WERI-Rb-1 (cell line): ENCODE measurements around the gene USP15.

ENCODE experiments used
- DNase-seq: peaks from one replicate; pipeline ENCODE4 v3.0.0-alpha.2; 2020
- H3K27ac ChIP-seq: fragments of 250-450 bp; sonication (Bioruptor Pico); 2 replicates; pipeline ENCODE4 v1.5.1; 2020; ENCODE audit warnings: mild to moderate bottlenecking, moderate library complexity
- H3K27me3 ChIP-seq: fragments of 250-450 bp; sonication (Bioruptor Pico); 2 replicates; pipeline ENCODE4 v1.5.1; 2021; ENCODE audit warnings: mild to moderate bottlenecking, low read depth, moderate library complexity; ENCODE audit not compliant: insufficient read depth, severe bottlenecking
- H3K36me3 ChIP-seq: fragments of 250-450 bp; sonication (Bioruptor Pico); 2 replicates; pipeline ENCODE4 v1.5.1; 2020; ENCODE audit warnings: mild to moderate bottlenecking, moderate library complexity
- H3K4me3 ChIP-seq: 2 replicates; pipeline ENCODE4 v1.5.1; 2011; ENCODE audit warnings: low read depth, mild to moderate bottlenecking, control low read depth, low read length
- H3K9me3 ChIP-seq: fragments of 250-450 bp; sonication (Bioruptor Pico); 2 replicates; pipeline ENCODE4 v1.5.1; 2021; ENCODE audit warnings: mild to moderate bottlenecking, moderate library complexity; ENCODE audit not compliant: severe bottlenecking
- TF ChIP-seq, protein P1 (sequence below): IDR thresholded peaks from 2 replicates; pipeline ENCODE4 v1.5.1; 2011; ENCODE audit warnings: low read depth, mild to moderate bottlenecking, control low read depth, inconsistent platforms, low read length

USP15 gene

DNA sequence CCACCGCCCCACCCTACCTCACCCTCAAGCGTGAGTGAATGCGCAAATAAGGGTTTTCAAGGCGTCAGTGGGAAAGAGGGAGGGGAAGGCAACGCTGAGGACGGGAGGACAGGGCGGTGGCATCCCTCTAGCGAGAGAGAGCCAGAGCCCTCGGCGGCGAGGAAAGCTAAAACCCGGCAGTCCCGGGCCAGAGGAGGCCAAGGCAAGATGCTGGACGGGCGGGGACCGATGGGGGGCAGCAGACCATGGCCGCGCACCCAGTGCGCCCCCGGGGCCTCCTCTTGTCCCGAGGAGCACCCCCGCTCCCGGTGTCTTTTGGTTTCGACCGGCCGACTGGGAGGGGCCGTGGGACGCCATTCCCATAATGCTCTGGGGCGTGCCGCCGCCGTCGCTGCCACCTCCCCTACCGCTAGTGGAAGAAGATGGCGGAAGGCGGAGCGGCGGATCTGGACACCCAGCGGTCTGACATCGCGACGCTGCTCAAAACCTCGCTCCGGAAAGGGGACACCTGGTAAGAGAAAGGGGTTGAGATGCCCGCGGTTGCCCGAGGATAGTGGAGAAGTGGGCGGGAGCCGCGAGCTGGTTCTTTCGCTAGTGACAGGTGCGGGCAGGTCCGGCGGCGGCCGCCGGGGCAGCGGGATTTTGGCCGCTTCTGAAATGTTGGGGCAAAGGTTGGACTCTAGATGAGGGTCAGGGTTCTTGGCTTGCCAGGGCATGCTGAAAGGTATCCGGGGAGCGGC, at the start of gene USP15:
Gene USP15, plus strand, starts transcription at position 412 of the 740 bp plus-strand sequence. Its CDS starts 11 bp downstream, at position 423.
- H3K4me3 ChIP-seq = peak within 1 kb of the TSS; percentile 80
- H3K27me3 ChIP-seq = no peaks in the 10 kb centered on the region
- TF ChIP-seq, protein P1, sequence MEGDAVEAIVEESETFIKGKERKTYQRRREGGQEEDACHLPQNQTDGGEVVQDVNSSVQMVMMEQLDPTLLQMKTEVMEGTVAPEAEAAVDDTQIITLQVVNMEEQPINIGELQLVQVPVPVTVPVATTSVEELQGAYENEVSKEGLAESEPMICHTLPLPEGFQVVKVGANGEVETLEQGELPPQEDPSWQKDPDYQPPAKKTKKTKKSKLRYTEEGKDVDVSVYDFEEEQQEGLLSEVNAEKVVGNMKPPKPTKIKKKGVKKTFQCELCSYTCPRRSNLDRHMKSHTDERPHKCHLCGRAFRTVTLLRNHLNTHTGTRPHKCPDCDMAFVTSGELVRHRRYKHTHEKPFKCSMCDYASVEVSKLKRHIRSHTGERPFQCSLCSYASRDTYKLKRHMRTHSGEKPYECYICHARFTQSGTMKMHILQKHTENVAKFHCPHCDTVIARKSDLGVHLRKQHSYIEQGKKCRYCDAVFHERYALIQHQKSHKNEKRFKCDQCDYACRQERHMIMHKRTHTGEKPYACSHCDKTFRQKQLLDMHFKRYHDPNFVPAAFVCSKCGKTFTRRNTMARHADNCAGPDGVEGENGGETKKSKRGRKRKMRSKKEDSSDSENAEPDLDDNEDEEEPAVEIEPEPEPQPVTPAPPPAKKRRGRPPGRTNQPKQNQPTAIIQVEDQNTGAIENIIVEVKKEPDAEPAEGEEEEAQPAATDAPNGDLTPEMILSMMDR = peak; percentile 84

GRCh38 chr12:62210422-62210821, 49.8 kb upstream of the USP15 start:
- DNase-seq = peak; percentile 59
- TF ChIP-seq, protein P1 = peak; percentile 63
- no peaks in the 10 kb centered on the region for H3K36me3 ChIP-seq
- peak overlapping the region; percentile 32 for H3K4me3 ChIP-seq
- H3K9me3 ChIP-seq = no peaks in the 10 kb centered on the region
- no peak overlapping the region for H3K27ac ChIP-seq
- H3K27me3 ChIP-seq = no peaks in the 10 kb centered on the region

More for the DNA sequence above, at the start of gene USP15:
- H3K27ac ChIP-seq = peak within 1 kb of the TSS; percentile 86
- H3K9me3 ChIP-seq = no peaks in the 10 kb centered on the region
- peak; percentile 98 for DNase-seq
- peaks cover 4% of the 10 kb centered on the region; the same call in 1 of the 2 replicates for H3K36me3 ChIP-seq

DNA sequence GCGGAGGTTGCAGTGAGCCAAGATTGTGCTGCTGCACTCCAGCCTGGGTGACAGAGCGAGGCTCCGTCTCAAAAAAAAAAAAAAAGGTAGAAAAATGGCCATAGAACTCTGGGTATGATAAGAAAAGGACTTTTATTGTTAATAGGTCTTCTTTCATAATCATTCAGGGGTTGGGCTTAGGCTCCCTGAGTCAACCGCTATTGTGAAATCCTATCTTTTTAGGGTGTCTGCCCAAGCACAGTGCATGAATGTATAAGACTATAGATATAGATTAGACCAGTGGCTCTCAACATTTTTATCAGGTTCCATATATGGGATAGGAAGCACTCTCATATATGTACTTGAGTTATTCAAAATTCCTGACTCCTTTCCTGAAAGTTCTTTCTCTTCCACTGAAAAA, 48.7 kb upstream of the USP15 start:
- no peaks in the 10 kb centered on the region for H3K27me3 ChIP-seq
- no peak for DNase-seq
- TF ChIP-seq, protein P1 = no peak
- no peak overlapping the region for H3K4me3 ChIP-seq
- H3K27ac ChIP-seq = no peak overlapping the region
- no peaks in the 10 kb centered on the region for H3K36me3 ChIP-seq
- H3K9me3 ChIP-seq = no peaks in the 10 kb centered on the region

- H3K4me3 ChIP-seq = no peak overlapping the region
- TF ChIP-seq, protein P1 = no peak
- H3K27me3 ChIP-seq = no peaks in the 10 kb centered on the region
- no peaks in the 10 kb centered on the region for H3K36me3 ChIP-seq
- no peak overlapping the region for H3K27ac ChIP-seq
- no peaks in the 10 kb centered on the region for H3K9me3 ChIP-seq
- no peak for DNase-seq
These were observed 45.4 kb upstream of the USP15 start for GRCh38 chr12:62214846-62215245.

- no peak for DNase-seq
- TF ChIP-seq, protein P1 = no peak
- no peaks in the 10 kb centered on the region for H3K9me3 ChIP-seq
- H3K4me3 ChIP-seq = no peak overlapping the region
- no peak overlapping the region for H3K27ac ChIP-seq
- H3K27me3 ChIP-seq = no peaks in the 10 kb centered on the region
- H3K36me3 ChIP-seq = no peaks in the 10 kb centered on the region
These were observed 44.7 kb upstream of the USP15 start for GRCh38 chr12:62215506-62215905.
